Coronary artery (tissue), 2 donors: ENCODE measurements around the gene TACC2.
"Not testable (repeated sequence)": the region's sequence is repeated elsewhere in the genome, so short reads cannot be mapped to it uniquely, and the experiment has no call there.

ENCODE experiments used
- DNase-seq: peaks from one replicate; pipeline ENCODE4 v3.0.0-alpha.2; 2017; ENCODE audit warnings: low spot score
- H3K27ac ChIP-seq, 2 donors: fragments of 200-600 bp; sonication (generic); one replicate each; pipeline ENCODE4 v1.5.1; 2016 to 2019
- H3K4me3 ChIP-seq: fragments of 200-600 bp; sonication (generic); 2 replicates; pipeline ENCODE4 v1.5.1; 2016; ENCODE audit warnings: mild to moderate bottlenecking, moderate library complexity
- CTCF ChIP-seq: fragments of 200-600 bp; sonication (generic); IDR thresholded peaks from one replicate; pipeline ENCODE4 v1.5.1; 2019; ENCODE audit warnings: antibody characterized with exemption

The TACC2 gene

GRCh38 chr10:122018491-122018890 lies 29.5 kb downstream of the TACC2 start:
- H3K27ac ChIP-seq, result no peak overlapping the region
- no peak overlapping the region for H3K4me3 ChIP-seq
- DNase-seq, result no peak
- TF ChIP-seq CTCF, result no peak

GRCh38 chr10:122018951-122019413 lies 30.0 kb downstream of the TACC2 start:
- Histone ChIP-seq H3K27ac (no peak overlapping the region), H3K4me3 (no peak overlapping the region)
- TF ChIP-seq CTCF, result no peak
- no peak for DNase-seq

GRCh38 chr10:122019414-122019975 lies 30.5 kb downstream of the TACC2 start:
- Histone ChIP-seq H3K27ac (no peak overlapping the region), H3K4me3 (no peak overlapping the region)
- no peak for DNase-seq
- TF ChIP-seq CTCF, result no peak

- Histone ChIP-seq H3K27ac (no peak overlapping the region), H3K4me3 (no peak overlapping the region)
- no peak for TF ChIP-seq CTCF
- DNase-seq, result no peak
Measured at GRCh38 chr10:122020226-122020625, 31.3 kb downstream of the TACC2 start.

- H3K4me3 ChIP-seq, result peak overlapping the region; percentile 32
- H3K27ac ChIP-seq, result peak overlapping the region; percentile 5 to 10
- no peak for DNase-seq
- no peak for TF ChIP-seq CTCF
Measured at GRCh38 chr10:122021379-122021778, 32.4 kb downstream of the TACC2 start.

- DNase-seq, result no peak
- Histone ChIP-seq H3K4me3 (peak overlapping the region; percentile 32), H3K27ac (peak overlapping the region; percentile 5 to 10)
- TF ChIP-seq CTCF, result no peak
Measured at GRCh38 chr10:122021828-122022227, 32.9 kb downstream of the TACC2 start.

- DNase-seq, result no peak
- H3K27ac ChIP-seq, result no peak overlapping the region
- no peak for TF ChIP-seq CTCF
- H3K4me3 ChIP-seq, result no peak overlapping the region
Measured at GRCh38 chr10:122022276-122022675, 33.3 kb downstream of the TACC2 start.

GRCh38 chr10:122023257-122023656 lies 34.3 kb downstream of the TACC2 start:
- not testable (repeated sequence) for DNase-seq, H3K27ac ChIP-seq, H3K4me3 ChIP-seq
